GM23338 (cell line): Measurements from ENCODE around the gene CMIP. TPM values are rescaled to one million over a fixed set of nuclear protein-coding genes. Genes with fewer than 3 reads are reported as not detected.

Experiments used
- ATAC-seq: fragments of 200-7000 bp; cut with Tn5 transposase; 3 replicates; pipeline ENCODE4 v1.9.1; 2020
- DNase-seq: peaks from one replicate; pipeline ENCODE4 v3.0.0-alpha.2; 2015; ENCODE audit warnings: low spot score
- H2AFZ ChIP-seq: fragments of 200-600 bp; sonication (generic); 2 replicates; pipeline ENCODE4 v1.8.0; 2016; ENCODE audit warnings: antibody characterized with exemption, mild to moderate bottlenecking, moderate library complexity
- H3F3A ChIP-seq: fragments of 200-600 bp; sonication (generic); replicated peaks from 2 replicates; pipeline ENCODE4 v1.8.0; 2017; ENCODE audit warnings: antibody characterized with exemption, mixed run types, low read depth
- H3K27ac ChIP-seq: fragments of 200-600 bp; sonication (generic); 2 replicates; pipeline ENCODE4 v1.6.1; 2016; ENCODE audit warnings: low read depth
- H3K27me3 ChIP-seq: fragments of 200-600 bp; sonication (generic); 2 replicates; pipeline ENCODE4 v1.8.0; 2016; ENCODE audit warnings: mild to moderate bottlenecking, mixed run types, moderate library complexity; ENCODE audit not compliant: insufficient read depth
- H3K36me3 ChIP-seq: fragments of 200-600 bp; sonication (generic); 2 replicates; pipeline ENCODE4 v1.8.0; 2016; ENCODE audit warnings: mild to moderate bottlenecking; ENCODE audit not compliant: insufficient read depth
- H3K4me1 ChIP-seq: fragments of 200-600 bp; sonication (generic); 2 replicates; pipeline ENCODE4 v1.8.0; 2016; ENCODE audit warnings: mild to moderate bottlenecking, moderate library complexity; ENCODE audit not compliant: insufficient read depth
- H3K4me2 ChIP-seq: fragments of 200-600 bp; sonication (generic); 2 replicates; pipeline ENCODE4 v1.7.1; 2017; ENCODE audit warnings: mixed run types
- H3K4me3 ChIP-seq: fragments of 200-600 bp; sonication (generic); 2 replicates; pipeline ENCODE4 v1.6.1; 2016; ENCODE audit warnings: mixed run types
- H3K79me2 ChIP-seq: fragments of 200-600 bp; sonication (generic); replicated peaks from 2 replicates; pipeline ENCODE4 v1.8.0; 2017; ENCODE audit warnings: mild to moderate bottlenecking; ENCODE audit not compliant: insufficient read depth
- H3K9me2 ChIP-seq: fragments of 200-600 bp; sonication (generic); 2 replicates; pipeline ENCODE4 v1.8.0; 2017; ENCODE audit not compliant: insufficient read depth
- H4K20me1 ChIP-seq: fragments of 200-600 bp; sonication (generic); replicated peaks from 2 replicates; pipeline ENCODE4 v1.8.0; 2017; ENCODE audit warnings: mild to moderate bottlenecking; ENCODE audit not compliant: insufficient read depth
- H3K27ac Mint-ChIP-seq: 2 replicates; pipeline ENCODE4 v1.8.0; 2020; ENCODE audit warnings: inconsistent platforms, mild to moderate bottlenecking, moderate library complexity, mixed read lengths
- H3K27me3 Mint-ChIP-seq: 3 replicates; pipeline ENCODE4 v1.8.0; 2022; ENCODE audit warnings: low read depth, mild to moderate bottlenecking, moderate library complexity, mixed read lengths, inconsistent platforms; ENCODE audit not compliant: insufficient read depth, poor library complexity
- H3K36me3 Mint-ChIP-seq: 3 replicates; pipeline ENCODE4 v1.8.0; 2021; ENCODE audit warnings: low read depth, mild to moderate bottlenecking, inconsistent platforms, moderate library complexity, mixed read lengths
- H3K4me1 Mint-ChIP-seq: 3 replicates; pipeline ENCODE4 v1.8.0; 2020; ENCODE audit warnings: mild to moderate bottlenecking, inconsistent platforms, mixed read lengths
- H3K4me3 Mint-ChIP-seq: 3 replicates; pipeline ENCODE4 v1.8.0; 2021; ENCODE audit warnings: moderate library complexity, mild to moderate bottlenecking, inconsistent platforms, mixed read lengths
- H3K9me3 Mint-ChIP-seq: 3 replicates; pipeline ENCODE4 v1.8.0; 2020; ENCODE audit warnings: moderate library complexity, mild to moderate bottlenecking, inconsistent platforms, mixed read lengths
- CREB1 ChIP-seq: fragments of 250-450 bp; sonication (Bioruptor Pico); IDR thresholded peaks from 2 replicates; pipeline ENCODE4 v1.5.0; 2020; ENCODE audit warnings: low read depth, mild to moderate bottlenecking, moderate library complexity
- EZH2 ChIP-seq: fragments of 200-600 bp; sonication (generic); IDR thresholded peaks from one replicate; pipeline ENCODE4 v1.8.0; 2017; ENCODE audit warnings: antibody characterized with exemption, mild to moderate bottlenecking, low read depth; ENCODE audit not compliant: unreplicated experiment
- JUNB ChIP-seq: IDR thresholded peaks from one replicate; pipeline ENCODE4 v1.6.1; 2016; ENCODE audit warnings: antibody characterized with exemption; ENCODE audit not compliant: unreplicated experiment
- NANOG ChIP-seq: IDR thresholded peaks from 2 replicates; pipeline ENCODE4 v1.6.1; 2016; ENCODE audit warnings: antibody characterized with exemption, borderline replicate concordance
- POLR2AphosphoS5 ChIP-seq: IDR thresholded peaks from 2 replicates; pipeline ENCODE4 v1.6.1; 2016; ENCODE audit warnings: antibody characterized with exemption, low read depth
- STAT1 ChIP-seq: IDR thresholded peaks from one replicate; pipeline ENCODE4 v1.6.1; 2016; ENCODE audit warnings: antibody characterized with exemption; ENCODE audit not compliant: unreplicated experiment
- ZNF114 ChIP-seq: fragments of 250-450 bp; sonication (Bioruptor Pico); IDR thresholded peaks from 2 replicates; pipeline ENCODE4 v1.5.0; 2020; ENCODE audit warnings: mild to moderate bottlenecking, moderate library complexity
- ZNF331 ChIP-seq: fragments of 250-450 bp; sonication (Bioruptor Pico); IDR thresholded peaks from 2 replicates; pipeline ENCODE4 v1.5.0; 2020; ENCODE audit warnings: low read depth, mild to moderate bottlenecking, moderate library complexity
- polyA plus RNA-seq: library from polyadenylated mRNA; unstranded; fragments of >200 nt; fragmentation: Nextera tagmentation; extraction: Ambion mirVana; gene quantifications from 2 replicates; pipeline ENCODE4 v1.2.1, GENCODE V29; 2016
- total RNA-seq: library from RNA; depleted of rRNA; stranded (reverse); fragments of >200 nt; shearing (Covaris generic); gene quantifications from 2 replicates; pipeline ENCODE4 v1.2.3, GENCODE V29; 2014
- TF ChIP-seq, protein P1 (sequence below), 2 experiments: fragments of 200-600 bp in 1 of 2; sonication (generic) in 1 of 2; conservative IDR thresholded peaks; 2 replicates each; pipeline versions ENCODE4 v1.5.1 to v1.6.1; 2016 to 2017; ENCODE audit warnings: antibody characterized with exemption in 2 of 2, low read depth in 2 of 2, mild to moderate bottlenecking in 2 of 2, moderate library complexity in 1 of 2
- TF ChIP-seq, protein P2 (sequence below): IDR thresholded peaks from 2 replicates; pipeline ENCODE4 v1.6.1; 2016; ENCODE audit warnings: antibody characterized with exemption
- TF ChIP-seq, protein P3 (sequence below): fragments of 250-450 bp; sonication (Bioruptor Pico); IDR thresholded peaks from 2 replicates; pipeline ENCODE4 v1.5.0; 2020; ENCODE audit warnings: mild to moderate bottlenecking, moderate library complexity
- TF ChIP-seq, protein P4 (sequence below): IDR thresholded peaks from one replicate; pipeline ENCODE4 v1.6.1; 2018; ENCODE audit warnings: antibody characterized with exemption; ENCODE audit not compliant: unreplicated experiment

The CMIP gene
- total and polyA plus RNA-seq, 2 experiments from 2014 or later = 9.5 to 62.3 TPM

DNA sequence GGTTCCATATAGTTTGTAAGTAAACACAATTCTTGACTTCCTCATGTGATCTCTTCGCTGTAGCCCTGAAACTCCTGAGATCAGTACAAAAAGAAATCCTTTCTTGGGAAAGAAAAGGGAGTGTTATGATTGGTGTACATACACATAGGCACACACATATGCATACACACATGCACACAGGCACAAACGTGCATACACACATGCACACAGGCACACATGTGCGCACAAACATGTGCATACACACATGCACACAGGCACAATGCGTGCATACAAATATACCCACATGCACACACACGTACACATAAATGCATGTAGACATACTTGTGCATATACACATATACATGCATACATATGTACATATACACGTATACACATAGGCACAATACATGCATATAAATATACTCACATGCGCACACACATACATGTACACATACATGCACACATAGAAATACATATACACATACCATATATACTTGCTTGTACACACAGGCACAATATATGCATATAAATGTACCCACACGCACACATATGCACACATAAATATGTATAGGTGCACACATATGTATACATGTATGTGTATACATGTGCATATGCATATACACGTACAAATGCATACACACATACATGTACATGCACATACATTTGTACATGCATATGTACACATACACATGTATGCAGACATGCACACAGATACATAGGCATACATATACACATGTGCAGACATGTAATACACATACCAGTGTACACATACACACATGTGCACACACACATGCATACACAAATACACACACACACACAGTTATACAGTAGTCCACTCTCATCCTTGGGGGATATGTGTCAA is 26.4 kb downstream of the CMIP start:
- Histone ChIP-seq H3K36me3 (no peaks in the 10 kb centered on the region), H3K4me2 (no peak overlapping the region), H3K79me2 (peaks cover 95% of the 10 kb centered on the region), H3K9me2 (no peaks in the 10 kb centered on the region), H2AFZ (no peak overlapping the region), H3K4me3 (no peak overlapping the region), H3K27ac (peak overlapping the region; percentile 73; the same call in 1 of the 2 replicates), H3K27me3 (no peaks in the 10 kb centered on the region), H4K20me1 (peaks cover 66% of the 10 kb centered on the region), H3K4me1 (no peaks in the 10 kb centered on the region; the same call in 1 of the 2 replicates), H3F3A (peaks cover 18% of the 10 kb centered on the region; the same call in 1 of the 2 replicates)
- H3K9me3 Mint-ChIP-seq = no peaks in the 10 kb centered on the region
- ATAC-seq (no peak), DNase-seq (no peak)
- peaks cover 2% of the 10 kb centered on the region for H3K27me3 Mint-ChIP-seq
- H3K4me3 Mint-ChIP-seq = no peak overlapping the region
- peaks cover 20% of the 10 kb centered on the region for H3K36me3 Mint-ChIP-seq
- peaks cover 20% of the 10 kb centered on the region for H3K4me1 Mint-ChIP-seq
- H3K27ac Mint-ChIP-seq = no peak overlapping the region
- TF ChIP-seq, protein P1, sequence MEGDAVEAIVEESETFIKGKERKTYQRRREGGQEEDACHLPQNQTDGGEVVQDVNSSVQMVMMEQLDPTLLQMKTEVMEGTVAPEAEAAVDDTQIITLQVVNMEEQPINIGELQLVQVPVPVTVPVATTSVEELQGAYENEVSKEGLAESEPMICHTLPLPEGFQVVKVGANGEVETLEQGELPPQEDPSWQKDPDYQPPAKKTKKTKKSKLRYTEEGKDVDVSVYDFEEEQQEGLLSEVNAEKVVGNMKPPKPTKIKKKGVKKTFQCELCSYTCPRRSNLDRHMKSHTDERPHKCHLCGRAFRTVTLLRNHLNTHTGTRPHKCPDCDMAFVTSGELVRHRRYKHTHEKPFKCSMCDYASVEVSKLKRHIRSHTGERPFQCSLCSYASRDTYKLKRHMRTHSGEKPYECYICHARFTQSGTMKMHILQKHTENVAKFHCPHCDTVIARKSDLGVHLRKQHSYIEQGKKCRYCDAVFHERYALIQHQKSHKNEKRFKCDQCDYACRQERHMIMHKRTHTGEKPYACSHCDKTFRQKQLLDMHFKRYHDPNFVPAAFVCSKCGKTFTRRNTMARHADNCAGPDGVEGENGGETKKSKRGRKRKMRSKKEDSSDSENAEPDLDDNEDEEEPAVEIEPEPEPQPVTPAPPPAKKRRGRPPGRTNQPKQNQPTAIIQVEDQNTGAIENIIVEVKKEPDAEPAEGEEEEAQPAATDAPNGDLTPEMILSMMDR (conservative IDR thresholded peaks at IDR 0.05; ENCODE audit: low read depth in 2 of 2) = no peak
- TF ChIP-seq, protein P2, sequence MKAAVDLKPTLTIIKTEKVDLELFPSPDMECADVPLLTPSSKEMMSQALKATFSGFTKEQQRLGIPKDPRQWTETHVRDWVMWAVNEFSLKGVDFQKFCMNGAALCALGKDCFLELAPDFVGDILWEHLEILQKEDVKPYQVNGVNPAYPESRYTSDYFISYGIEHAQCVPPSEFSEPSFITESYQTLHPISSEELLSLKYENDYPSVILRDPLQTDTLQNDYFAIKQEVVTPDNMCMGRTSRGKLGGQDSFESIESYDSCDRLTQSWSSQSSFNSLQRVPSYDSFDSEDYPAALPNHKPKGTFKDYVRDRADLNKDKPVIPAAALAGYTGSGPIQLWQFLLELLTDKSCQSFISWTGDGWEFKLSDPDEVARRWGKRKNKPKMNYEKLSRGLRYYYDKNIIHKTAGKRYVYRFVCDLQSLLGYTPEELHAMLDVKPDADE = no peak
- TF ChIP-seq CREB1 = no peak
- no peak for TF ChIP-seq ZNF114 (CRISPR knock-in tag)
- TF ChIP-seq, protein P3, sequence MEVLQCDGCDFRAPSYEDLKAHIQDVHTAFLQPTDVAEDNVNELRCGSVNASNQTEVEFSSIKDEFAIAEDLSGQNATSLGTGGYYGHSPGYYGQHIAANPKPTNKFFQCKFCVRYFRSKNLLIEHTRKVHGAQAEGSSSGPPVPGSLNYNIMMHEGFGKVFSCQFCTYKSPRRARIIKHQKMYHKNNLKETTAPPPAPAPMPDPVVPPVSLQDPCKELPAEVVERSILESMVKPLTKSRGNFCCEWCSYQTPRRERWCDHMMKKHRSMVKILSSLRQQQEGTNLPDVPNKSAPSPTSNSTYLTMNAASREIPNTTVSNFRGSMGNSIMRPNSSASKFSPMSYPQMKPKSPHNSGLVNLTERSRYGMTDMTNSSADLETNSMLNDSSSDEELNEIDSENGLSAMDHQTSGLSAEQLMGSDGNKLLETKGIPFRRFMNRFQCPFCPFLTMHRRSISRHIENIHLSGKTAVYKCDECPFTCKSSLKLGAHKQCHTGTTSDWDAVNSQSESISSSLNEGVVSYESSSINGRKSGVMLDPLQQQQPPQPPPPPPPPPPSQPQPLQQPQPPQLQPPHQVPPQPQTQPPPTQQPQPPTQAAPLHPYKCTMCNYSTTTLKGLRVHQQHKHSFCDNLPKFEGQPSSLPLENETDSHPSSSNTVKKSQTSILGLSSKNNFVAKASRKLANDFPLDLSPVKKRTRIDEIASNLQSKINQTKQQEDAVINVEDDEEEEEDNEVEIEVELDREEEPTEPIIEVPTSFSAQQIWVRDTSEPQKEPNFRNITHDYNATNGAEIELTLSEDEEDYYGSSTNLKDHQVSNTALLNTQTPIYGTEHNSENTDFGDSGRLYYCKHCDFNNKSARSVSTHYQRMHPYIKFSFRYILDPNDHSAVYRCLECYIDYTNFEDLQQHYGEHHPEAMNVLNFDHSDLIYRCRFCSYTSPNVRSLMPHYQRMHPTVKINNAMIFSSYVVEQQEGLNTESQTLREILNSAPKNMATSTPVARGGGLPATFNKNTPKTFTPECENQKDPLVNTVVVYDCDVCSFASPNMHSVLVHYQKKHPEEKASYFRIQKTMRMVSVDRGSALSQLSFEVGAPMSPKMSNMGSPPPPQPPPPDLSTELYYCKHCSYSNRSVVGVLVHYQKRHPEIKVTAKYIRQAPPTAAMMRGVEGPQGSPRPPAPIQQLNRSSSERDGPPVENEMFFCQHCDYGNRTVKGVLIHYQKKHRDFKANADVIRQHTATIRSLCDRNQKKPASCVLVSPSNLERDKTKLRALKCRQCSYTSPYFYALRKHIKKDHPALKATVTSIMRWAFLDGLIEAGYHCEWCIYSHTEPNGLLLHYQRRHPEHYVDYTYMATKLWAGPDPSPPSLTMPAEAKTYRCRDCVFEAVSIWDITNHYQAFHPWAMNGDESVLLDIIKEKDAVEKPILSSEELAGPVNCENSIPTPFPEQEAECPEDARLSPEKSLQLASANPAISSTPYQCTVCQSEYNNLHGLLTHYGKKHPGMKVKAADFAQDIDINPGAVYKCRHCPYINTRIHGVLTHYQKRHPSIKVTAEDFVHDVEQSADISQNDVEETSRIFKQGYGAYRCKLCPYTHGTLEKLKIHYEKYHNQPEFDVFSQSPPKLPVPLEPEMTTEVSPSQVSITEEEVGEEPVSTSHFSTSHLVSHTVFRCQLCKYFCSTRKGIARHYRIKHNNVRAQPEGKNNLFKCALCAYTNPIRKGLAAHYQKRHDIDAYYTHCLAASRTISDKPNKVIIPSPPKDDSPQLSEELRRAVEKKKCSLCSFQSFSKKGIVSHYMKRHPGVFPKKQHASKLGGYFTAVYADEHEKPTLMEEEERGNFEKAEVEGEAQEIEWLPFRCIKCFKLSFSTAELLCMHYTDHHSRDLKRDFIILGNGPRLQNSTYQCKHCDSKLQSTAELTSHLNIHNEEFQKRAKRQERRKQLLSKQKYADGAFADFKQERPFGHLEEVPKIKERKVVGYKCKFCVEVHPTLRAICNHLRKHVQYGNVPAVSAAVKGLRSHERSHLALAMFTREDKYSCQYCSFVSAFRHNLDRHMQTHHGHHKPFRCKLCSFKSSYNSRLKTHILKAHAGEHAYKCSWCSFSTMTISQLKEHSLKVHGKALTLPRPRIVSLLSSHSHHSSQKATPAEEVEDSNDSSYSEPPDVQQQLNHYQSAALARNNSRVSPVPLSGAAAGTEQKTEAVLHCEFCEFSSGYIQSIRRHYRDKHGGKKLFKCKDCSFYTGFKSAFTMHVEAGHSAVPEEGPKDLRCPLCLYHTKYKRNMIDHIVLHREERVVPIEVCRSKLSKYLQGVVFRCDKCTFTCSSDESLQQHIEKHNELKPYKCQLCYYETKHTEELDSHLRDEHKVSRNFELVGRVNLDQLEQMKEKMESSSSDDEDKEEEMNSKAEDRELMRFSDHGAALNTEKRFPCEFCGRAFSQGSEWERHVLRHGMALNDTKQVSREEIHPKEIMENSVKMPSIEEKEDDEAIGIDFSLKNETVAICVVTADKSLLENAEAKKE (CRISPR knock-in tag) = no peak
- TF ChIP-seq POLR2AphosphoS5 = no peak
- TF ChIP-seq, protein P4, sequence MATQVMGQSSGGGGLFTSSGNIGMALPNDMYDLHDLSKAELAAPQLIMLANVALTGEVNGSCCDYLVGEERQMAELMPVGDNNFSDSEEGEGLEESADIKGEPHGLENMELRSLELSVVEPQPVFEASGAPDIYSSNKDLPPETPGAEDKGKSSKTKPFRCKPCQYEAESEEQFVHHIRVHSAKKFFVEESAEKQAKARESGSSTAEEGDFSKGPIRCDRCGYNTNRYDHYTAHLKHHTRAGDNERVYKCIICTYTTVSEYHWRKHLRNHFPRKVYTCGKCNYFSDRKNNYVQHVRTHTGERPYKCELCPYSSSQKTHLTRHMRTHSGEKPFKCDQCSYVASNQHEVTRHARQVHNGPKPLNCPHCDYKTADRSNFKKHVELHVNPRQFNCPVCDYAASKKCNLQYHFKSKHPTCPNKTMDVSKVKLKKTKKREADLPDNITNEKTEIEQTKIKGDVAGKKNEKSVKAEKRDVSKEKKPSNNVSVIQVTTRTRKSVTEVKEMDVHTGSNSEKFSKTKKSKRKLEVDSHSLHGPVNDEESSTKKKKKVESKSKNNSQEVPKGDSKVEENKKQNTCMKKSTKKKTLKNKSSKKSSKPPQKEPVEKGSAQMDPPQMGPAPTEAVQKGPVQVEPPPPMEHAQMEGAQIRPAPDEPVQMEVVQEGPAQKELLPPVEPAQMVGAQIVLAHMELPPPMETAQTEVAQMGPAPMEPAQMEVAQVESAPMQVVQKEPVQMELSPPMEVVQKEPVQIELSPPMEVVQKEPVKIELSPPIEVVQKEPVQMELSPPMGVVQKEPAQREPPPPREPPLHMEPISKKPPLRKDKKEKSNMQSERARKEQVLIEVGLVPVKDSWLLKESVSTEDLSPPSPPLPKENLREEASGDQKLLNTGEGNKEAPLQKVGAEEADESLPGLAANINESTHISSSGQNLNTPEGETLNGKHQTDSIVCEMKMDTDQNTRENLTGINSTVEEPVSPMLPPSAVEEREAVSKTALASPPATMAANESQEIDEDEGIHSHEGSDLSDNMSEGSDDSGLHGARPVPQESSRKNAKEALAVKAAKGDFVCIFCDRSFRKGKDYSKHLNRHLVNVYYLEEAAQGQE = no peak
- TF ChIP-seq EZH2 = no peak
- no peak for TF ChIP-seq STAT1
- no peak for TF ChIP-seq NANOG
- no peak for TF ChIP-seq JUNB
- TF ChIP-seq ZNF331 (CRISPR knock-in tag) = no peak
